B cell (primary cell): Measurements from ENCODE around the gene TECPR2. TPM values are rescaled to one million over a fixed set of nuclear protein-coding genes. Genes with fewer than 3 reads are reported as not detected.

Experiments
- ATAC-seq: fragments of 200-7000 bp; cut with Tn5 transposase; one replicate; pipeline ENCODE4 v1.10.0; 2021; ENCODE audit warnings: low read depth, mild to moderate bottlenecking, moderate number of reproducible peaks, moderate library complexity
- CTCF ChIA-PET: fragments of 350-600 bp; sonication (Branson Sonifier 250); formaldehyde crosslinking; loops from one replicate; lab custom pipeline; 2021; ENCODE audit warnings: antibody characterized with exemption, inconsistent platforms; lab: Charles Lee
- POLR2A ChIA-PET: fragments of 350-600 bp; sonication (Branson Sonifier 250); formaldehyde crosslinking; loops from one replicate; lab custom pipeline; 2021; ENCODE audit warnings: antibody characterized with exemption; lab: Charles Lee
- DNase-seq: peaks from one replicate; pipeline ENCODE4 v3.0.0; 2013
- H2AFZ ChIP-seq: 2 replicates; pipeline ENCODE4 v1.6.1; 2012; ENCODE audit warnings: mild to moderate bottlenecking, low read depth, low read length; ENCODE audit not compliant: insufficient read depth, poor library complexity, severe bottlenecking
- H3K27ac ChIP-seq, 2 donors: 1 replicate in 1 of 2; 2 replicates in 1 of 2; pipeline ENCODE4 v1.5.1; 2012 to 2013; ENCODE audit warnings: low read length in 2 of 2, mild to moderate bottlenecking in 2 of 2, moderate library complexity in 1 of 2
- H3K27me3 ChIP-seq, 4 experiments: fragments of 200-600 bp in 1 of 4; sonication (generic) in 1 of 4; replicated peaks in 1 of 4; 1 replicate in 2 of 4; 2 replicates in 2 of 4; pipeline versions ENCODE4 v1.6.1 to v1.7.0; 2013 to 2016; ENCODE audit warnings: low read length in 3 of 4, mild to moderate bottlenecking in 2 of 4, mixed read lengths in 1 of 4, moderate library complexity in 1 of 4; ENCODE audit not compliant: insufficient read depth in 4 of 4, control insufficient read depth in 3 of 4; ENCODE audit errors: control extremely low read depth in 1 of 4
- H3K36me3 ChIP-seq, 2 experiments: replicated peaks in 1 of 2; 1 replicate in 1 of 2; 2 replicates in 1 of 2; pipeline versions ENCODE4 v1.6.1 to v1.7.1; 2013; ENCODE audit warnings: low read length in 1 of 2; ENCODE audit not compliant: insufficient read depth in 2 of 2, control insufficient read depth in 1 of 2; ENCODE audit errors: control extremely low read depth in 1 of 2, extremely low read depth in 1 of 2
- H3K4me1 ChIP-seq, 2 donors: fragments of 200-600 bp in 1 of 2; sonication (generic) in 1 of 2; 1 replicate in 1 of 2; 2 replicates in 1 of 2; pipeline versions ENCODE4 v1.5.1 to v1.6.1; 2013 to 2017; ENCODE audit warnings: low read length in 2 of 2; ENCODE audit not compliant: control insufficient read depth in 2 of 2, insufficient read depth in 2 of 2
- H3K4me2 ChIP-seq: replicated peaks from 2 replicates; pipeline ENCODE3; 2012; ENCODE audit warnings: mild to moderate bottlenecking, low read depth, low read length; ENCODE audit not compliant: poor library complexity, severe bottlenecking
- H3K4me3 ChIP-seq, 5 experiments: fragments of 200-600 bp in 1 of 5; sonication (generic) in 1 of 5; 1 replicate in 3 of 5; 2 replicates in 2 of 5; pipeline versions ENCODE4 v1.5.1 to v1.7.0; 2011 to 2016; ENCODE audit warnings: low read length in 4 of 5, mild to moderate bottlenecking in 4 of 5, low read depth in 2 of 5, control low read depth in 1 of 5, moderate library complexity in 1 of 5; ENCODE audit not compliant: insufficient read depth in 1 of 5; ENCODE audit errors: control extremely low read depth in 1 of 5, extremely low read depth in 1 of 5
- H3K79me2 ChIP-seq: fragments of 200-600 bp; sonication (generic); one replicate; pipeline ENCODE4 v1.6.0; 2016; ENCODE audit warnings: low read length; ENCODE audit not compliant: control insufficient read depth, insufficient read depth
- H3K9ac ChIP-seq: fragments of 200-600 bp; sonication (generic); 2 replicates; pipeline ENCODE4 v1.6.1; 2017; ENCODE audit warnings: mild to moderate bottlenecking, low read length, moderate library complexity
- H3K9me3 ChIP-seq, 3 donors: one replicate each; pipeline versions ENCODE4 v1.6.1 to v1.7.1; 2013; ENCODE audit warnings: low read length in 2 of 3; ENCODE audit not compliant: control insufficient read depth in 2 of 3, insufficient read depth in 1 of 3; ENCODE audit errors: control extremely low read depth in 1 of 3
- H4K20me1 ChIP-seq: 2 replicates; pipeline ENCODE4 v1.6.0; 2012; ENCODE audit warnings: mild to moderate bottlenecking, low read length; ENCODE audit not compliant: insufficient read depth, control insufficient read depth, poor library complexity, severe bottlenecking
- H3K27ac Mint-ChIP-seq: one replicate; pipeline ENCODE4 v1.8.0; 2021; ENCODE audit warnings: mixed read lengths
- H3K27me3 Mint-ChIP-seq: one replicate; pipeline ENCODE4 v1.8.0; 2021; ENCODE audit warnings: mixed read lengths
- H3K4me1 Mint-ChIP-seq: one replicate; pipeline ENCODE4 v1.8.0; 2021; ENCODE audit warnings: mixed read lengths
- H3K4me3 Mint-ChIP-seq: one replicate; pipeline ENCODE4 v1.8.0; 2021; ENCODE audit warnings: mixed read lengths
- H3K9me3 Mint-ChIP-seq: one replicate; pipeline ENCODE4 v1.8.0; 2022; ENCODE audit warnings: mixed read lengths; ENCODE audit not compliant: insufficient read depth
- CTCF ChIP-seq: fragments of 200-600 bp; IDR thresholded peaks from one replicate; pipeline ENCODE4 v1.8.0; 2022; ENCODE audit warnings: antibody characterized with exemption, mild to moderate bottlenecking
- EZH2 ChIP-seq: IDR thresholded peaks from 2 replicates; pipeline ENCODE4 v1.6.1; 2012; ENCODE audit warnings: borderline replicate concordance, low read depth, mild to moderate bottlenecking, moderate library complexity, low read length; ENCODE audit not compliant: insufficient read depth, poor library complexity, severe bottlenecking
- WGBS: methylation state at CpG from one replicate; pipeline ENCODE4 v1.1.5; 2013; ENCODE audit warnings: missing lambda C conversion rate; ENCODE audit not compliant: insufficient coverage; 5-methylcytosine and 5-hydroxymethylcytosine counted together
- intact Hi-C: fragments of 100-400 bp; cut with micrococcal nuclease; formaldehyde crosslinking; loops from one replicate; pipeline ENCODE4 v1.10.0; 2022
- polyA plus RNA-seq: library from polyadenylated mRNA; depleted of rRNA; stranded (reverse); fragments of >200 nt; gene quantifications from 2 replicates; pipeline ENCODE4 v1.2.3, GENCODE V29; 2012
- total RNA-seq, 2 donors: library from RNA; stranded (reverse); fragments of 120-200 nt in 1 of 2; gene quantifications; 1 replicate in 1 of 2; 2 replicates in 1 of 2; pipeline versions ENCODE4 v1.2.3 to v1.2.4, GENCODE V29; 2013 to 2022

The TECPR2 gene
- total and polyA plus RNA-seq, 2 donors (not counting 1 experiment from before 2014, with no cell fraction given) = 4.7 to 10.8 TPM

DNA sequence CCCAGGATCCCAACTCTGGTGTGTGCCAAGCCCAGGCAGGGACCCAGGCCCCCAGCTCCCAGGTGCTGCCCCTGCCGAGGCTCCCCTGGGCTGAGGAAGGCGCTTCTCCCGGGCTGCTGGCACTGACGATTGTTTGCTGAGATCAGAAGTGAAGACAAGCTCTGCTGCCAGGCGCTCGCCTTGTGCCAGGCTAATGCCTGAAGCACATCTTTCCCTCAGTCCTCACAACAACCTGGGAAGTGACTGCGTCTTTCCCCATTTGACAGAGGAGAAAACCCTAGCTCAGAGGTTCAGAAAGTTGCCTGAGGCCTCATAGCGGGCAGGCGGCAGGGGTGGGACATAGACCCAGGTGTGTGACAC lies 110.0 kb downstream of the TECPR2 start:
- POLR2A ChIA-PET = no interaction called here
- WGBS = 97% methylated on average over 9 of the region's 9 CpGs

GRCh38 chr14:102473559-102473958 lies 110.8 kb downstream of the TECPR2 start:
- Histone ChIP-seq H2AFZ (no peak overlapping the region), H3K4me1 (no peaks in the 10 kb centered on the region), H3K9ac (no peak overlapping the region), H3K36me3 (no peaks in the 10 kb centered on the region), H3K9me3 (no peaks in the 10 kb centered on the region), H3K27ac (no peak overlapping the region), H4K20me1 (no peaks in the 10 kb centered on the region), H3K79me2 (no peaks in the 10 kb centered on the region), H3K4me3 (no peak overlapping the region), H3K27me3 (no peaks in the 10 kb centered on the region), H3K4me2 (no peak overlapping the region)
- WGBS = 100% methylated on average over 1 of the region's 2 CpGs
- ATAC-seq (no peak), DNase-seq (no peak)
- intact Hi-C loops = no loop called here
- no peaks in the 10 kb centered on the region for H3K9me3 Mint-ChIP-seq
- H3K27me3 Mint-ChIP-seq = no peaks in the 10 kb centered on the region
- ChIA-PET POLR2A (no interaction called here), CTCF (no interaction called here)
- H3K4me3 Mint-ChIP-seq = no peak overlapping the region
- no peaks in the 10 kb centered on the region for H3K4me1 Mint-ChIP-seq
- no peak for TF ChIP-seq EZH2
- H3K27ac Mint-ChIP-seq = no peak overlapping the region

More for the DNA sequence above, 110.0 kb downstream of the TECPR2 start:
- no peaks in the 10 kb centered on the region for H3K4me1 ChIP-seq
- H3K9ac ChIP-seq = no peak overlapping the region
- no peaks in the 10 kb centered on the region for H3K79me2 ChIP-seq
- H3K27me3 Mint-ChIP-seq = no peaks in the 10 kb centered on the region
- no peaks in the 10 kb centered on the region for H3K4me1 Mint-ChIP-seq
- H3K9me3 Mint-ChIP-seq = no peaks in the 10 kb centered on the region
- H3K27ac ChIP-seq = no peak overlapping the region
- peaks cover 0 to under 1% (median 0%) of the 10 kb centered on the region in 3 donors for H3K9me3 ChIP-seq
- no peaks in the 10 kb centered on the region for H3K27me3 ChIP-seq
- DNase-seq (no peak), ATAC-seq (no peak)
- H3K36me3 ChIP-seq = no peaks in the 10 kb centered on the region
- CTCF ChIA-PET = no interaction called here
- H3K4me3 ChIP-seq = no peak overlapping the region
- no peak overlapping the region for H2AFZ ChIP-seq
- H3K4me2 ChIP-seq = no peak overlapping the region
- TF ChIP-seq CTCF (no peak), EZH2 (no peak)
- intact Hi-C loops = no loop called here
- H4K20me1 ChIP-seq = no peaks in the 10 kb centered on the region
- H3K27ac Mint-ChIP-seq = no peak overlapping the region
- H3K4me3 Mint-ChIP-seq = no peak overlapping the region
